ENCODE data around the gene PCTP. TPM values are rescaled to one million over a fixed set of nuclear protein-coding genes. Genes with fewer than 3 reads are reported as not detected.

The PCTP gene
- total RNA-seq, 1 donor from 2014 or later: 15.4 TPM

- no peaks in the 10 kb centered on the region for H3K36me3 Mint-ChIP-seq (ENCODE audit: low read depth)
- DNase-seq (ENCODE audit: low read depth, low spot score): no peak
- H3K27me3 Mint-ChIP-seq (ENCODE audit: low read depth): no peaks in the 10 kb centered on the region
- peaks cover 4% of the 10 kb centered on the region for H3K4me1 Mint-ChIP-seq
- H3K27ac Mint-ChIP-seq (ENCODE audit: unreplicated experiment): no peak overlapping the region
- no peak overlapping the region for H3K4me3 Mint-ChIP-seq
- no peak for TF ChIP-seq CTCF (conservative IDR thresholded peaks at IDR 0.05)
- H3K9me3 Mint-ChIP-seq: no peaks in the 10 kb centered on the region
Measured at GRCh38 chr17:55708175-55708974, 42.5 kb upstream of the PCTP start.

GRCh38 chr17:55709440-55709839, 41.4 kb upstream of the PCTP start:
- no peak overlapping the region for H3K4me3 Mint-ChIP-seq
- no peaks in the 10 kb centered on the region for H3K36me3 Mint-ChIP-seq (ENCODE audit: low read depth)
- peaks cover 4% of the 10 kb centered on the region for H3K4me1 Mint-ChIP-seq
- H3K27ac Mint-ChIP-seq (ENCODE audit: unreplicated experiment): no peak overlapping the region
- no peak for DNase-seq (ENCODE audit: low read depth, low spot score)
- no peaks in the 10 kb centered on the region for H3K9me3 Mint-ChIP-seq
- no peak for TF ChIP-seq CTCF (conservative IDR thresholded peaks at IDR 0.05)
- no peaks in the 10 kb centered on the region for H3K27me3 Mint-ChIP-seq (ENCODE audit: low read depth)

- no peak overlapping the region for H3K4me3 Mint-ChIP-seq
- no peak for TF ChIP-seq CTCF (conservative IDR thresholded peaks at IDR 0.05)
- no peaks in the 10 kb centered on the region for H3K36me3 Mint-ChIP-seq (ENCODE audit: low read depth)
- H3K4me1 Mint-ChIP-seq: peaks cover 4% of the 10 kb centered on the region
- no peaks in the 10 kb centered on the region for H3K27me3 Mint-ChIP-seq (ENCODE audit: low read depth)
- H3K27ac Mint-ChIP-seq (ENCODE audit: unreplicated experiment): no peak overlapping the region
- H3K9me3 Mint-ChIP-seq: no peaks in the 10 kb centered on the region
- DNase-seq (ENCODE audit: low read depth, low spot score): no peak
Measured at GRCh38 chr17:55709984-55710383, 40.9 kb upstream of the PCTP start.

- no peak overlapping the region for H3K4me3 Mint-ChIP-seq
Measured at GRCh38 chr17:55710410-55710809, 40.4 kb upstream of the PCTP start.

GRCh38 chr17:55710829-55711496, 39.9 kb upstream of the PCTP start:
- no peak overlapping the region for H3K4me3 Mint-ChIP-seq
- H3K27ac Mint-ChIP-seq (ENCODE audit: unreplicated experiment): no peak overlapping the region
- no peak for DNase-seq (ENCODE audit: low read depth, low spot score)
- no peaks in the 10 kb centered on the region for H3K9me3 Mint-ChIP-seq
- H3K36me3 Mint-ChIP-seq (ENCODE audit: low read depth): no peaks in the 10 kb centered on the region
- peaks cover 4% of the 10 kb centered on the region for H3K4me1 Mint-ChIP-seq
- no peaks in the 10 kb centered on the region for H3K27me3 Mint-ChIP-seq (ENCODE audit: low read depth)
- TF ChIP-seq CTCF (conservative IDR thresholded peaks at IDR 0.05): no peak

More at GRCh38 chr17:55710410-55710809, 40.4 kb upstream of the PCTP start:
- Mint-ChIP-seq H3K27ac (ENCODE audit: unreplicated experiment) (no peak overlapping the region), H3K27me3 (ENCODE audit: low read depth) (no peaks in the 10 kb centered on the region), H3K36me3 (ENCODE audit: low read depth) (no peaks in the 10 kb centered on the region), H3K9me3 (no peaks in the 10 kb centered on the region), H3K4me1 (peaks cover 4% of the 10 kb centered on the region)
- no peak for DNase-seq (ENCODE audit: low read depth, low spot score)
- no peak for TF ChIP-seq CTCF (conservative IDR thresholded peaks at IDR 0.05)

Measured in neural crest cell (in vitro differentiated cells).